ENCODE measurements around the gene HTD2.

Gene HTD2

GRCh38 chr3:58357402-58357801 is 51.1 kb downstream of the HTD2 start:
- no peak for DNase-seq (ENCODE audit: low read depth in 2 of 2)

- DNase-seq (ENCODE audit: low read depth in 2 of 2): no peak
These were observed 51.8 kb downstream of the HTD2 start for GRCh38 chr3:58358092-58358491.

- DNase-seq (ENCODE audit: low read depth in 2 of 2): no peak
These were observed 52.5 kb downstream of the HTD2 start for GRCh38 chr3:58358808-58359207.

- DNase-seq (ENCODE audit: low read depth in 2 of 2): no peak
These were observed 53.3 kb downstream of the HTD2 start for GRCh38 chr3:58359621-58360020.

- DNase-seq (ENCODE audit: low read depth in 2 of 2): no peak
These were observed 55.5 kb downstream of the HTD2 start for GRCh38 chr3:58361866-58362265.

GRCh38 chr3:58366699-58367098 is 60.4 kb downstream of the HTD2 start:
- DNase-seq (ENCODE audit: low read depth in 2 of 2): no peak

- DNase-seq (ENCODE audit: low read depth in 2 of 2): no peak
These were observed 62.7 kb downstream of the HTD2 start for GRCh38 chr3:58369038-58369437.
